Left kidney (tissue), 2 donors: Measurements from ENCODE around the gene TBC1D10A. TPM values are rescaled to one million over a fixed set of nuclear protein-coding genes. Genes with fewer than 3 reads are reported as not detected.

Source experiments
- DNase-seq: peaks from one replicate; pipeline ENCODE4 v3.0.0-alpha.2; 2013
- polyA plus RNA-seq: library from polyadenylated mRNA; unstranded; fragments of 120-200 nt; gene quantifications from one replicate; pipeline ENCODE4 v1.2.1, GENCODE V29; 2013; ENCODE audit not compliant: insufficient read length

TBC1D10A gene
- polyA plus RNA-seq, 1 donor = 12.9 TPM

DNA sequence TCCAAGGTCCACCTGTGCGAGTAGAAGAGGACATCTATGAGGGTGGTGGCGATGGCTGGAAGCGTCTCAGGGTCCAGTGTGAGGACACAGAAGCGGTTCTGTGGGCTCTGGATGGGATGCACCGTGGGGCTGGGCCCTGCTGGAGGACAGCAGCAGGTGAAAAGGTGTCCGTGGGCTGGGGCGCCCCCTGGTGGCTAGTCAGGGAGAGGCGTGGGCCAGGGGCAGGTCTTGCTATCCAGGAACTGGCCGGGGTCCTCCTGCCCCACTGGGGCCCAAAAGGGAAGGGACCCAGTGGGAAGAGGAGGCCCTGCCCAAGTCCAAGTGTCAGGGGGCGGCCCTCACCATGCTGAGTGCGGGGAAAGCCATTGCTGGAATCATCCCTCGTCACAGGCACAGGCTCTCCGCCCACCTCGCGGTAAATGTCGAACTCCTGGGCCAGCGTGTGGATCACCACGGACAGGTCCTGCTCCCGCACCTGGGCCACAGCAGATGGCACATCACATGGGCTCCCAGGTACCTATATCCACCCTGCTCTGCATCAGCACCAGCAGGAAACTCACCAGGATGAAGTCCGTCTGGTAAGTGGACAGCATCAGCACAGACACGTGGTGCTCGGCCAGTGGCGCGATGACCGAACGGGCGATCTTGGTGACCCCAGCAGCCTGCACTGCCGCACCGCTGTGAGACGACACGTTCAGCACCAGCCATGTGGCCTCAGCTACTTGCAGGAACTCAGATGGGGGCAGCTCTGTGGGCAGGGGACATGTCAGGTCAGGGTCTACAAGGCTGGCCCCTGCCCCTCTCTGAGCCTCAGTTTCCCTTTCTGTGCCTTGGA, 39.7 kb downstream of the TBC1D10A start:
- no peak for DNase-seq

GRCh38 chr22:30286331-30286730, 40.4 kb downstream of the TBC1D10A start:
- DNase-seq = no peak

GRCh38 chr22:30285846-30286200, 40.9 kb downstream of the TBC1D10A start:
- DNase-seq = no peak

- DNase-seq = no peak
Measured at GRCh38 chr22:30285176-30285845, 41.4 kb downstream of the TBC1D10A start.

DNA sequence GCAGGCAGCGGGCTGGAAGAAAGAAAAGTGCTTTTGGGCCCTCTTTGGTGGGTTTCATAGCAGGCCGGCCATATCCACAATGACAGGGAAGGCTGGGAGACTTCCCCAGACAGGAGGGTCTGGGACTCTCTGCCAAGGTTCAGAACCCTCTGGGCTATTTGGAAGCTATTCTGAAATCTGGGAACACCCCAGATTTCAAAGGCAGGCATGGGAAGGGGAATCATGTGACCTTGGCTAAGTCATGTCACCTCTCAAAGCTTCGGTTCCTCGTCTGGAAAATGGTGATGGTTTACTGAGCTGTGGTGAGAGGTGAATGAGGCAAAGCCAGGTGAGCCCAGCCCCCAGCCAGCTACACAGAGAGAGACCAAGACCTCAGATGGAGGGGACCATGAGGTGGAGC, 42.1 kb downstream of the TBC1D10A start:
- no peak for DNase-seq

DNA sequence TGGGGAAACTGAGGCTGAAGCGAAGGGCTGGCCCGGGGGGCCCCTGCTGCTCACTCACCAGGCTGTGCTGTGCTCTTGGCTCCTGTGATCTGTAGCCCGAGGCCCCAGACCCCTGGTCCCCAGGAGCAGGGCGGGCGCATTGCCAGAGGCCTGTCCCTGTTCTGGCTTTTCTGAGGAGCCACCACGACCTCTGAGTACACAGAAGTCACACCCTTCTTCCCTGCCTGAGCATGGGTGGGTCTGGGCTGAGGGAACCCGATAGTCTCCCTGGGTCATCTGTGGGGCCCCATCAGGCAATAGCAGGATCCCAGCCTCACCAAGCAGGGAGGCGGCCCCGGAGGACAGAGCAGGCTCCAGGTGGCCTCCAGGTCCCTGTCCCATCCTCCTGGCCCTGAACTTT, 42.6 kb downstream of the TBC1D10A start:
- DNase-seq = no peak

- DNase-seq = no peak
Measured at GRCh38 chr22:30283342-30283741, 43.4 kb downstream of the TBC1D10A start.

- no peak for DNase-seq
Measured at GRCh38 chr22:30282616-30283046, 44.1 kb downstream of the TBC1D10A start.

GRCh38 chr22:30280505-30280904, 46.2 kb downstream of the TBC1D10A start:
- no peak for DNase-seq

GRCh38 chr22:30279932-30280331, 46.8 kb downstream of the TBC1D10A start:
- no peak for DNase-seq

GRCh38 chr22:30279046-30279788, 47.5 kb downstream of the TBC1D10A start:
- no peak for DNase-seq

DNA sequence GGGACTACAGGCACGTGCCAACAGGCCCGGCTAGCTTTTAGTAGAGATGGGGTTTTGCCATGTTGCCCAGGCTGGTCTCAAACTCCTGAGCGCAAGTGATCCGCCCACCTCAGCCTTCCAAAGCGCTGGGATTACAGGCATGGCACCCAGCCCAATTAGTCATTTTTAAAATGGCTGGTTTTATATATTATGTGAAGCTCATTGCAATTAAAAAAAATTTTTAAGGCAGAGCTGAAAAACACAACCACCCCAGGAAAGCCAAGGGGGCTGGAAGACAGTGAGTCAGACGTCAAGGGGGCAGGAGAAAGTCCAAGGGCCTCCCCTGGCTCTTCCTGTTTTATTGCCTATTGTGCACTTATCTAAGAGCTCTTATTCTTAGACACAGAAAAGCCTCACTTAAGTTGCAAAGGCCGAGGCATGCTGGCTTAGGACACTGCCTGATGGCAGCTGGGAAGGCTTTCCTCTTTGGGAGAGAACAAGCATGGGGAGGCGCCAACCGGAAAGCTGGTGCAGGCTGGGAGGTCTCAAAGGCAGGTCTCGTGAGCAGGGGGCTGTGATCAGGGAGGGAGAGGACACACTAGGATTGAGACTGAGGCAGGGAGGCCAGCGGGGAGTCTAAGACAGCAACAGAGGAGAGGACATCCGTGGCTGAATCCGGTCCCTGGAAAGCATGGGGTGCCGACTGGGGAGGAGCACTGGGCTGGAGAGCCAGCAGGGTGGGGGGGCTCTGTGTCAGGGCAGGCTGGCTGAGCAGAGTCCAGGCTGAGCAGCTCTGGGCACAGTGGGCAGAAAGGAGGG, 49.0 kb downstream of the TBC1D10A start:
- DNase-seq = no peak

- DNase-seq = no peak
Measured at GRCh38 chr22:30276039-30276438, 50.7 kb downstream of the TBC1D10A start.

GRCh38 chr22:30275625-30276024, 51.1 kb downstream of the TBC1D10A start:
- no peak for DNase-seq

DNA sequence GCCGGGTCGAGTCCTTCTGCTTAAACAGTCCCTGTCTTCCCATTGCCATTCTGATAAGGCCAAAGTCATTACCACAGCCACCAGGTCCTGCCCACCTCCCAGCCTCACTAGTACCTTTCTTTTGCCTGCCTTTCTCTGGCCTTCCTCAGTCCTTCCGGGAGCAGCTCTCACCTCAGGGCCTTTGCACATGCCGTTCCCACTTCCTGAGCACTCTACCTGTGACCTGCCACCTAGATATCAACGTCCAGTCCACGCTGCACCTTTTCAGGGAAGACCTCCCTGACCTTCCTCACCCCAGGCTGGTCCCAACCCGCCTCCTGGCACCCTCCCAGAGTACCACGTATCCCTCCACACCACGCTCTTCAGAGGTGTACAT, 52.3 kb downstream of the TBC1D10A start:
- no peak for DNase-seq

- DNase-seq = no peak
Measured at GRCh38 chr22:30273711-30274436, 52.9 kb downstream of the TBC1D10A start.

GRCh38 chr22:30272781-30273601, 53.8 kb downstream of the TBC1D10A start:
- no peak for DNase-seq

GRCh38 chr22:30270832-30271231, 55.9 kb downstream of the TBC1D10A start:
- no peak for DNase-seq

DNA sequence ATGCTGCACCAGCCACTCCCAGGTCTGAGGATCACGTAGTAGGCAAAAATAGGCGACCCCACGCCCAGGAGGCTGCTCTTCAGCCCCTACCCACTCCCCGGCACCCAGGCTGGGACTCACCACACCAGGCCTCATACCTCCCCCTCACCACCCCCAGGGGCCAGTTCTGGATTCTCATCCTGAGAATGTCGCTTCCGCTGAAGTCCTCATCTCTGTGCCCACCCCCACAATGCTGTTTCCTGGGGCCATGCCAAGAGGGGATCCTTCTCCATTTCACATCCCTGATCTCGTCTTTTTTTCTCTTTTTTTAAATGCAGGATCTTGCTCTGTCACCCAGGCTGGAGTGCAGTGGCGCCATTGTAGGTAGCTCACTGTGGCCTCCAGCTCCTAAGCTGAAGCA, 58.4 kb downstream of the TBC1D10A start:
- DNase-seq = no peak
